AG04450 (cell line): ENCODE results near the gene PTCD1. TPM values are rescaled to one million over a fixed set of nuclear protein-coding genes. Genes with fewer than 3 reads are reported as not detected.

ENCODE experiments used
- CTCF ChIA-PET: fragments of 300-600, 350-600 bp; formaldehyde crosslinking; extraction: SDS; loops from one replicate; lab custom pipeline; 2022; ENCODE audit warnings: antibody characterized with exemption, inconsistent platforms; lab: Charles Lee
- POLR2A ChIA-PET: fragments of 350-600 bp; formaldehyde crosslinking; extraction: SDS; loops from one replicate; lab custom pipeline; 2021; ENCODE audit warnings: antibody characterized with exemption, inconsistent platforms; lab: Yijun Ruan, JAX
- DNase-seq: peaks from one replicate; pipeline ENCODE4 v3.0.0-alpha.2; 2011; ENCODE audit warnings: low read depth, low spot score
- H3K27ac ChIP-seq: one replicate; pipeline ENCODE4 v1.5.1; 2012; ENCODE audit warnings: low read depth, low read length, control low read depth
- H3K27me3 ChIP-seq: one replicate; pipeline ENCODE4 v1.6.0; 2012; ENCODE audit warnings: low read length; ENCODE audit not compliant: control insufficient read depth, insufficient read depth
- H3K4me3 ChIP-seq: 2 replicates; pipeline ENCODE4 v1.5.1; 2011; ENCODE audit warnings: mild to moderate bottlenecking, low read depth, low read length, control low read depth
- H3K9me3 ChIP-seq: 2 replicates; pipeline ENCODE4 v1.5.1; 2012; ENCODE audit warnings: low read length; ENCODE audit not compliant: control insufficient read depth, insufficient read depth
- polyA plus RNA-seq: library from polyadenylated mRNA; depleted of rRNA; stranded (reverse); fragments of >200 nt; gene quantifications from 2 replicates; pipeline ENCODE4 v1.2.3, GENCODE V29; 2011
- TF ChIP-seq, protein P1 (sequence below): IDR thresholded peaks from 2 replicates; pipeline ENCODE4 v1.5.1; 2011; ENCODE audit warnings: low read depth, low read length, control low read depth, inconsistent platforms

PTCD1 gene
- polyA plus RNA-seq, 1 experiment, result 2.7 TPM

DNA sequence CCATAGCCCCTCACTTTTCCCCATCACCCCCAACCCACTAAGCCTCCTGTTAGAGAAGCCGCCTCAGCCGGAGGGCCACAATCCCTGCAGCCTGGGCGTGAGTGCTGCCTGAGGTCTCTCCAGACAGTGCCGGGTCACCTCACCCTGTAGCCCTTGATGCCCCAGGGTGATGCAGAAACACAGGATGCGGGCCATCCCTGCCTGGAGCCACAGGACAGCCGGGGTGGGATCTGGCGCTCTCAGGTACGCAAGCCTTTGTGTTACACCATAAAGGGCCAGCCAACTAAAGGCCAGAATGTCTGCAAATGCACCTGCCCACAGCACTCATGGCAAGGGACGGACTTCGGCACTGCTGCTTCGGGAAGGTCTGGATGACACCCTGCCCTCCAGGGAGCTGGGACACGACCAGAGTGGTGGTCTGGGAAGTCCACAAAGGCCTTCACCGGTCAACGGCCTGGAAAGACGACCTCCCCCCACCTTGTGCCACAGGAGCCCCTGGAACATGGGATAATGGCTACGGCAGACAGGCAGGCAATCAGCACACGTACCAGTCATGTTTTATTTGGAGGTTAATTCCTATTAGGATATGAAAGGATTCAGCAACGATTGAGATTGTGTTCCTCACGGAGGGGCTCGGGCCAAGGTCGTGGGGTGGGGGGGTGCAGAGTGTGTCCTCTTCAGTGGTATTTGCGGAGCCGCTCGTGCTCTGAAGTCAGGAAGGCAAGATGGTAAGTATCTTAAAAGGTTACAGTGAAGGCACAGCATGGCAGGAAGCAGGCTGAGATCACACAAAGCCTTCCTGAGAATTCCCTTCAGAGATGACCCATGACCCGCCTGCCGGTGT, 19.3 kb upstream of the PTCD1 start:
- CTCF ChIA-PET, result no interaction called here
- no peak for DNase-seq
- H3K27me3 ChIP-seq, result no peaks in the 10 kb centered on the region
- TF ChIP-seq, protein P1, sequence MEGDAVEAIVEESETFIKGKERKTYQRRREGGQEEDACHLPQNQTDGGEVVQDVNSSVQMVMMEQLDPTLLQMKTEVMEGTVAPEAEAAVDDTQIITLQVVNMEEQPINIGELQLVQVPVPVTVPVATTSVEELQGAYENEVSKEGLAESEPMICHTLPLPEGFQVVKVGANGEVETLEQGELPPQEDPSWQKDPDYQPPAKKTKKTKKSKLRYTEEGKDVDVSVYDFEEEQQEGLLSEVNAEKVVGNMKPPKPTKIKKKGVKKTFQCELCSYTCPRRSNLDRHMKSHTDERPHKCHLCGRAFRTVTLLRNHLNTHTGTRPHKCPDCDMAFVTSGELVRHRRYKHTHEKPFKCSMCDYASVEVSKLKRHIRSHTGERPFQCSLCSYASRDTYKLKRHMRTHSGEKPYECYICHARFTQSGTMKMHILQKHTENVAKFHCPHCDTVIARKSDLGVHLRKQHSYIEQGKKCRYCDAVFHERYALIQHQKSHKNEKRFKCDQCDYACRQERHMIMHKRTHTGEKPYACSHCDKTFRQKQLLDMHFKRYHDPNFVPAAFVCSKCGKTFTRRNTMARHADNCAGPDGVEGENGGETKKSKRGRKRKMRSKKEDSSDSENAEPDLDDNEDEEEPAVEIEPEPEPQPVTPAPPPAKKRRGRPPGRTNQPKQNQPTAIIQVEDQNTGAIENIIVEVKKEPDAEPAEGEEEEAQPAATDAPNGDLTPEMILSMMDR, result no peak
- no peak overlapping the region for H3K27ac ChIP-seq
- POLR2A ChIA-PET, result no interaction called here
- no peak overlapping the region for H3K4me3 ChIP-seq
- H3K9me3 ChIP-seq, result no peaks in the 10 kb centered on the region

DNA sequence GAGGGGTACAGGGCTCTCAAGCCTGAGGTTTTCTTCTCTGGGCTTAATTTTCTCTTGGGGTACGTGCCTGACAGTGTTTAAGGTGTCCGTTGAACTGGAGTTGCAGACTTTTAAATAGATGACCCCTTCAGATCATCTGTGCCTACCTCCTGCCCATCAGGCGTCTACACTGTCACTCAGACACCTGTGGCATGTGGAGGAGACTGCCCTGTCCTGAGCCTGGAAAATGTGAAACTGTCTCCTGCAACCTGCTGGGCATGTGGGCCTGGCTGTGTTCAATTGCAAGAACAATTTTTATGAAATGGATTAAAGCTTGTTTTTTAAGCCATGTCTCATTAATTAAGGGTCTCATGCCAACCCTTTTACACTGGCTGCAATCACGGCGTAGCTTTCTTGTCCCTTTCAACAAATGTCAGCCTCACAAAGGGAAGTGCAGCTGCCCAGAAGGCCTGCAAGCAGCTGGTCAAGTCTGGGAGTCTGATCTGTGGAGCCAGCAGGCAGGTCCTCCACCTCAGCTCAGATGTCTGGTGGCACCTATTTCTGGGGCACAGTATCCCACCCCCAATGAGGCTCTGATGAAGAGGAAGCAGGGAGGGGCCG, 18.6 kb upstream of the PTCD1 start:
- Histone ChIP-seq H3K27ac (no peak overlapping the region), H3K27me3 (no peaks in the 10 kb centered on the region), H3K9me3 (no peaks in the 10 kb centered on the region), H3K4me3 (no peak overlapping the region)
- ChIA-PET POLR2A (no interaction called here), CTCF (no interaction called here)
- TF ChIP-seq, protein P1, result no peak
- no peak for DNase-seq

GRCh38 chr7:99456288-99456687, 17.7 kb upstream of the PTCD1 start:
- H3K4me3 ChIP-seq, result no peak overlapping the region
- no peaks in the 10 kb centered on the region for H3K9me3 ChIP-seq
- H3K27me3 ChIP-seq, result no peaks in the 10 kb centered on the region
- ChIA-PET POLR2A (no interaction called here), CTCF (interaction anchor here (0.5 kb wide), 1 partner anchor 597 kb away, joined by 6 read pairs; no protein-coding TSS in a partner anchor)
- TF ChIP-seq, protein P1, result no peak
- no peak for DNase-seq
- H3K27ac ChIP-seq, result no peak overlapping the region

DNA sequence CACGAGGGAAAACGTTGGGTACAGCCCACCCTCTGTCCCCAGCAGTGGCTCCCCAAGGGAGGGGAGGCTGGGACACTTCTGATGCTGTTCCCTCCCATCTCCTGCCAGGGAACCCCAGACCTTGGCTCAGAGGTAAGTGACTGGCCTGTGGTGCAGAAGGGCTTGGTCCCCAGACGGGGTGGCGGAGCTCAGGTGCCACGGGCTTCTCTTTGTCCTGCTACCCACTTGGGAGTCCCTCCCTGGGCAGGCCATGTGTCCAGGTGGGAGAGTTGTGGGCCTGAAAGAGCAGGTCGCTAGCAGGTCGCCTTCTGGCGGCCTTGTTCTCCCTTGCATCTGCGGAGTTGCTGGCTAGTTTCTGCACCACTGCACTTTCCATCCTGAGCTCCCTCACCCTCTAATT, 17.3 kb upstream of the PTCD1 start:
- TF ChIP-seq, protein P1, result no peak
- H3K4me3 ChIP-seq, result no peak overlapping the region
- ChIA-PET POLR2A (no interaction called here), CTCF (no interaction called here)
- H3K27me3 ChIP-seq, result no peaks in the 10 kb centered on the region
- DNase-seq, result no peak
- H3K9me3 ChIP-seq, result no peaks in the 10 kb centered on the region
- no peak overlapping the region for H3K27ac ChIP-seq

DNA sequence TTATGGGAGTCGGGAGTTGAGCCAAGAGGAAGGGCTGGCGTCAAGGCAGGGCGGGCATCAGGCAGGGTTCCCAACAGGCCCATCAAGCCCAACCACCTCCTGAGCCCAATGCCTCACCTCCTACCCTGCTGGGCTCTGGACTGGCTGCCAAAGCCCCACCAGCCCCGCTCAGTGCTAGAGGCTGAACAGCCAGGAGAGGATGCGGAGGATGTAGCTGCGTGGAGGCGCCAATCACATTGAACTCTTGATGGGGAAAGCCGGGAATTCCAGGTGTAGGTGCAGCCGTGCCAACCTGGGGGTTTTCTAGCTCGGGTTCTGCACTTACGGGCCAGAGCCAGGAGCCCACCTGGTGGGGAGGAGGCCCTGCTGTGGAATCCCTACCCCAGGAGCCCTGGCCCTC, 14.5 kb upstream of the PTCD1 start:
- ChIA-PET CTCF (no interaction called here), POLR2A (no interaction called here)
- H3K9me3 ChIP-seq, result no peaks in the 10 kb centered on the region
- no peaks in the 10 kb centered on the region for H3K27me3 ChIP-seq
- TF ChIP-seq, protein P1, result no peak
- DNase-seq, result no peak
- no peak overlapping the region for H3K27ac ChIP-seq
- H3K4me3 ChIP-seq, result no peak overlapping the region
